ENCODE data around the gene SPATA4. TPM values are rescaled to one million over a fixed set of nuclear protein-coding genes. Genes with fewer than 3 reads are reported as not detected.

The SPATA4 gene
- total RNA-seq, 1 donor from 2014 or later = 0.75 TPM

GRCh38 chr4:176185051-176185450 lies 10.3 kb downstream of the SPATA4 start:
- Mint-ChIP-seq H3K4me1 (ENCODE audit: unreplicated experiment) (no peaks in the 10 kb centered on the region), H3K4me3 (no peak overlapping the region), H3K27ac (no peak overlapping the region), H3K9me3 (no peaks in the 10 kb centered on the region), H3K27me3 (no peaks in the 10 kb centered on the region), H3K36me3 (no peaks in the 10 kb centered on the region)
- no peak for TF ChIP-seq CTCF (conservative IDR thresholded peaks at IDR 0.05)
- DNase-seq (ENCODE audit: extremely low spot score, unreplicated experiment) = no peak

GRCh38 chr4:176163041-176163440 lies 32.3 kb downstream of the SPATA4 start:
- Mint-ChIP-seq H3K36me3 (no peaks in the 10 kb centered on the region), H3K27ac (no peak overlapping the region), H3K4me1 (ENCODE audit: unreplicated experiment) (no peaks in the 10 kb centered on the region), H3K27me3 (no peaks in the 10 kb centered on the region), H3K9me3 (no peaks in the 10 kb centered on the region), H3K4me3 (no peak overlapping the region)
- DNase-seq (ENCODE audit: extremely low spot score, unreplicated experiment) = no peak
- TF ChIP-seq CTCF (conservative IDR thresholded peaks at IDR 0.05) = no peak

GRCh38 chr4:176156656-176157055 lies 38.7 kb downstream of the SPATA4 start:
- no peak overlapping the region for H3K4me3 Mint-ChIP-seq
- no peaks in the 10 kb centered on the region for H3K36me3 Mint-ChIP-seq
- DNase-seq (ENCODE audit: extremely low spot score, unreplicated experiment) = no peak
- TF ChIP-seq CTCF (conservative IDR thresholded peaks at IDR 0.05) = no peak
- no peaks in the 10 kb centered on the region for H3K4me1 Mint-ChIP-seq (ENCODE audit: unreplicated experiment)
- H3K9me3 Mint-ChIP-seq = no peaks in the 10 kb centered on the region
- H3K27ac Mint-ChIP-seq = no peak overlapping the region
- no peaks in the 10 kb centered on the region for H3K27me3 Mint-ChIP-seq

- no peak overlapping the region for H3K4me3 Mint-ChIP-seq
- no peaks in the 10 kb centered on the region for H3K36me3 Mint-ChIP-seq
- DNase-seq (ENCODE audit: extremely low spot score, unreplicated experiment) = no peak
Observed at GRCh38 chr4:176153124-176153523, 42.3 kb downstream of the SPATA4 start.

GRCh38 chr4:176150704-176151103 lies 44.7 kb downstream of the SPATA4 start:
- H3K4me3 Mint-ChIP-seq = no peak overlapping the region
- H3K36me3 Mint-ChIP-seq = no peaks in the 10 kb centered on the region
- no peaks in the 10 kb centered on the region for H3K4me1 Mint-ChIP-seq (ENCODE audit: unreplicated experiment)

More at GRCh38 chr4:176153124-176153523, 42.3 kb downstream of the SPATA4 start:
- no peak overlapping the region for H3K27ac Mint-ChIP-seq
- TF ChIP-seq CTCF (conservative IDR thresholded peaks at IDR 0.05) = no peak
- no peaks in the 10 kb centered on the region for H3K4me1 Mint-ChIP-seq (ENCODE audit: unreplicated experiment)
- no peaks in the 10 kb centered on the region for H3K9me3 Mint-ChIP-seq
- H3K27me3 Mint-ChIP-seq = no peaks in the 10 kb centered on the region

More at GRCh38 chr4:176150704-176151103, 44.7 kb downstream of the SPATA4 start:
- no peak for DNase-seq (ENCODE audit: extremely low spot score, unreplicated experiment)
- no peak for TF ChIP-seq CTCF (conservative IDR thresholded peaks at IDR 0.05)
- no peaks in the 10 kb centered on the region for H3K9me3 Mint-ChIP-seq
- H3K27ac Mint-ChIP-seq = no peak overlapping the region
- H3K27me3 Mint-ChIP-seq = no peaks in the 10 kb centered on the region

Data from type B pancreatic cell (in vitro differentiated cells).